ENCODE results near the gene HNRNPDL.

DNA sequence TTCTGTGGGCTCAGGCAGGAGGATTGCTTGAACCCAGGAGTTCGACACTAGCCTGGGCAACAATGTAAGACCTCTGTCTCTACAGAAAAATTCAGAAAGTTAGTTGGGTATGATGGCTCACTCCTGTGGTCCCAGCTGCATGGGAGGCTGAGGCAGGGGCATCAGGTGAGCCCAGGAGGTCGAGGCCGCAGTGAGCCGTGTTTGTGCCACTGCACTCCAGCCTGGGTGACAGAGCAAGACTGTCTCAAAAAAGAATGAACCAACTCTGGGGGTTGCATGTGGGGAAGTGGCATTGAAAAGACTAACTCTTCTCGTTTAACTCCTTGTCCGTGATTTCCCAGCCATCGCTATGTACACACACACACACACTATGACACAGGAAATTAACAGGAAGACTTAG, 27.0 kb upstream of the HNRNPDL start:
- TF ChIP-seq, protein P1, sequence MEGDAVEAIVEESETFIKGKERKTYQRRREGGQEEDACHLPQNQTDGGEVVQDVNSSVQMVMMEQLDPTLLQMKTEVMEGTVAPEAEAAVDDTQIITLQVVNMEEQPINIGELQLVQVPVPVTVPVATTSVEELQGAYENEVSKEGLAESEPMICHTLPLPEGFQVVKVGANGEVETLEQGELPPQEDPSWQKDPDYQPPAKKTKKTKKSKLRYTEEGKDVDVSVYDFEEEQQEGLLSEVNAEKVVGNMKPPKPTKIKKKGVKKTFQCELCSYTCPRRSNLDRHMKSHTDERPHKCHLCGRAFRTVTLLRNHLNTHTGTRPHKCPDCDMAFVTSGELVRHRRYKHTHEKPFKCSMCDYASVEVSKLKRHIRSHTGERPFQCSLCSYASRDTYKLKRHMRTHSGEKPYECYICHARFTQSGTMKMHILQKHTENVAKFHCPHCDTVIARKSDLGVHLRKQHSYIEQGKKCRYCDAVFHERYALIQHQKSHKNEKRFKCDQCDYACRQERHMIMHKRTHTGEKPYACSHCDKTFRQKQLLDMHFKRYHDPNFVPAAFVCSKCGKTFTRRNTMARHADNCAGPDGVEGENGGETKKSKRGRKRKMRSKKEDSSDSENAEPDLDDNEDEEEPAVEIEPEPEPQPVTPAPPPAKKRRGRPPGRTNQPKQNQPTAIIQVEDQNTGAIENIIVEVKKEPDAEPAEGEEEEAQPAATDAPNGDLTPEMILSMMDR (IDR thresholded peaks at IDR 0.05; ENCODE audit: insufficient read depth, low read length) = no peak
- TF ChIP-seq POLR2AphosphoS5 (IDR thresholded peaks at IDR 0.05; ENCODE audit: low read depth) (no peak), GABPA (IDR thresholded peaks at IDR 0.05; ENCODE audit: low read depth) (no peak), SPI1 (IDR thresholded peaks at IDR 0.05; ENCODE audit: borderline replicate concordance, low read depth) (no peak)
- TF ChIP-seq, protein P2, sequence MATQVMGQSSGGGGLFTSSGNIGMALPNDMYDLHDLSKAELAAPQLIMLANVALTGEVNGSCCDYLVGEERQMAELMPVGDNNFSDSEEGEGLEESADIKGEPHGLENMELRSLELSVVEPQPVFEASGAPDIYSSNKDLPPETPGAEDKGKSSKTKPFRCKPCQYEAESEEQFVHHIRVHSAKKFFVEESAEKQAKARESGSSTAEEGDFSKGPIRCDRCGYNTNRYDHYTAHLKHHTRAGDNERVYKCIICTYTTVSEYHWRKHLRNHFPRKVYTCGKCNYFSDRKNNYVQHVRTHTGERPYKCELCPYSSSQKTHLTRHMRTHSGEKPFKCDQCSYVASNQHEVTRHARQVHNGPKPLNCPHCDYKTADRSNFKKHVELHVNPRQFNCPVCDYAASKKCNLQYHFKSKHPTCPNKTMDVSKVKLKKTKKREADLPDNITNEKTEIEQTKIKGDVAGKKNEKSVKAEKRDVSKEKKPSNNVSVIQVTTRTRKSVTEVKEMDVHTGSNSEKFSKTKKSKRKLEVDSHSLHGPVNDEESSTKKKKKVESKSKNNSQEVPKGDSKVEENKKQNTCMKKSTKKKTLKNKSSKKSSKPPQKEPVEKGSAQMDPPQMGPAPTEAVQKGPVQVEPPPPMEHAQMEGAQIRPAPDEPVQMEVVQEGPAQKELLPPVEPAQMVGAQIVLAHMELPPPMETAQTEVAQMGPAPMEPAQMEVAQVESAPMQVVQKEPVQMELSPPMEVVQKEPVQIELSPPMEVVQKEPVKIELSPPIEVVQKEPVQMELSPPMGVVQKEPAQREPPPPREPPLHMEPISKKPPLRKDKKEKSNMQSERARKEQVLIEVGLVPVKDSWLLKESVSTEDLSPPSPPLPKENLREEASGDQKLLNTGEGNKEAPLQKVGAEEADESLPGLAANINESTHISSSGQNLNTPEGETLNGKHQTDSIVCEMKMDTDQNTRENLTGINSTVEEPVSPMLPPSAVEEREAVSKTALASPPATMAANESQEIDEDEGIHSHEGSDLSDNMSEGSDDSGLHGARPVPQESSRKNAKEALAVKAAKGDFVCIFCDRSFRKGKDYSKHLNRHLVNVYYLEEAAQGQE (IDR thresholded peaks at IDR 0.05; ENCODE audit: insufficient replicate concordance, low read depth) = no peak

Measured in HL-60 (cell line).